Activated naive CD4-positive, alpha-beta T cell treated with Interleukin-2 at 50 U/mL for 16 hours (primary cell): Measurements from ENCODE around the gene RIMS1.

Source experiments
- DNase-seq: peaks from one replicate; pipeline ENCODE4 v3.0.0-alpha.2; 2020

Gene RIMS1

DNA sequence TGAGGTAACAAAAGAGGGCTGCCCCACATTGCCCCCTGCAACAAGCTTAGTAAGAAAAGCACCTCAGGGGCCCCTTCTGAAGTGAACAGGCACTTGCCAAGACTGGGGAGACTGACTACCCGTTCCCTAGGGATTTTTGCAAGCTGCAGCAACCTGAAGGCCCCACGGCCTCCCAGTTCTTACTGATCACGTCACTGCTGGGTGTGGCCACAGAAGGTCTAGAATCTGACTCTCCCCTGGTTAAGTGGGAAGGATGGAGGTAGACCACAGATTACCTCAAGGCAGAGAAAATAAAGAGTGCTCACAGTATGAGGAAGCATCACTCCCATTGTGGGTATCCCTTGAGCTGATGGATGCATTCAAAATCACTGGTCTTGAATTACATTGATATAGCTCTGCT, 534.1 kb downstream of the RIMS1 start:
- DNase-seq = no peak

- no peak for DNase-seq
Measured at GRCh38 chr6:72421387-72421786, 535.0 kb downstream of the RIMS1 start.

- no peak for DNase-seq
Measured at GRCh38 chr6:72422171-72422570, 535.8 kb downstream of the RIMS1 start.

DNA sequence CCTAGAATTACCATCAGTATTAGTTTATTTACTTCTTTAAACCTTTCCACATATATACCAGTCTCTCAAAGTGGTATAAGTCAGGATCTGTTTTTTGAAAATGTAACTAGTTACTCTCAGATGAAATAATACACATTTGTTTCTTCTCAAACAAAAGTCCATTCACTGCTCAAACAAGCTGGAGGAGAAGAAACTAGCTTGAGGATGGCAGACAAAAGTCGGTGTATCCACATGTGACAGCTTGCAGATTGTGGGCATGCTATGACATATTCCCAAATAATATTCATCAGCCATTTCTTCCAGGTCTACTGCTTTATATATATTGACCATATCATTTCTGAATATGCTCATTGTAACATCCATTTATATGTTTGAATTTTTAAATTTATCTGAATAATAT, 538.1 kb downstream of the RIMS1 start:
- DNase-seq = no peak

- DNase-seq = no peak
Measured at GRCh38 chr6:72425003-72425681, 538.8 kb downstream of the RIMS1 start.

DNA sequence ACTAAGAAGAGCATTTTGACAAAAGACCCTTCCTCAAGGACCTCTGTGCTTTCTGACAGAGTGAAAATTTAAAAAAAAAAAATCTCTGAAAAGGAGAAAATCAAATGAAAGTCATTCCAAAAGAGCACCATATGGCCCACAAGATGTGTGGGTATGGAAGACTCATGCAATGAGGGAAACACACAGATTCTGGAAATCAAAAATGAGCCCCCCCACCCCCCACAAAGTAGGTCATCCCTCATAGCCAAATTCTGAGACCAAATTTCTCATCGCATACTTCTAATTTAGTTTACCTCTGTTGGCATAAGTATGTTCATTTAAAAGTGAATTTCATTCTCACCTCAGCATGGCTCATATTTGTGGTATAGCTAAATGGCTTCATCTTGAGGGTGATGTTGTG, 554.3 kb downstream of the RIMS1 start:
- DNase-seq = no peak

DNA sequence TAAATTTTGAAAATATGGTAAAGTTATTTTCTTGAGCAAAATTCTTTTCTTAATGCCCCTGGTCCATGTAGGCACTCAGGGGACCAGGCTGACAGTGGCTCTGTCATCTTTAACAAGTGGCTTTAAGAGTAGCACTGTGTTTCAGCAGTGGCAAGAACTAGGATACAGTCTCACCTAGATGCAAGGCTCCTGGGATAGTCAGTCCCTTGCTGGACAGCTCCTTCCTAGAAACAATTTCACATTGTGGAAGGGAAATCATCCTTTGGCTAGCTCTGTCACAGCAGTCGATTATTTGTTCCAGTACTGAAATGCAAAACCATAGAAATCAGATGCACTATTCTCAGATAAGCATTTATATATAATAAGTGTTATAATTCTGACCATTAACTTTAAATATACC, 560.1 kb downstream of the RIMS1 start:
- no peak for DNase-seq
